Epithelial cell of proximal tubule (primary cell): ENCODE results near the gene OS9. TPM values are rescaled to one million over a fixed set of nuclear protein-coding genes. Genes with fewer than 3 reads are reported as not detected.

ENCODE experiments used
- DNase-seq: peaks from one replicate; pipeline ENCODE4 v3.0.0-alpha.2; 2011; ENCODE audit warnings: low read depth
- H3K4me3 ChIP-seq: 2 replicates; pipeline ENCODE4 v1.5.1; 2011; ENCODE audit warnings: low read depth, mild to moderate bottlenecking, low read length
- total RNA-seq: library from RNA; depleted of rRNA; stranded (reverse); fragments of >200 nt; gene quantifications from 2 replicates; pipeline ENCODE4 v1.2.3, GENCODE V29; 2015
- TF ChIP-seq, protein P1 (sequence below): conservative IDR thresholded peaks from 2 replicates; pipeline ENCODE4 v1.5.1; 2012; ENCODE audit warnings: low read depth, mild to moderate bottlenecking, low read length

The OS9 gene
- total RNA-seq, 1 donor from 2014 or later: 101 TPM

DNA sequence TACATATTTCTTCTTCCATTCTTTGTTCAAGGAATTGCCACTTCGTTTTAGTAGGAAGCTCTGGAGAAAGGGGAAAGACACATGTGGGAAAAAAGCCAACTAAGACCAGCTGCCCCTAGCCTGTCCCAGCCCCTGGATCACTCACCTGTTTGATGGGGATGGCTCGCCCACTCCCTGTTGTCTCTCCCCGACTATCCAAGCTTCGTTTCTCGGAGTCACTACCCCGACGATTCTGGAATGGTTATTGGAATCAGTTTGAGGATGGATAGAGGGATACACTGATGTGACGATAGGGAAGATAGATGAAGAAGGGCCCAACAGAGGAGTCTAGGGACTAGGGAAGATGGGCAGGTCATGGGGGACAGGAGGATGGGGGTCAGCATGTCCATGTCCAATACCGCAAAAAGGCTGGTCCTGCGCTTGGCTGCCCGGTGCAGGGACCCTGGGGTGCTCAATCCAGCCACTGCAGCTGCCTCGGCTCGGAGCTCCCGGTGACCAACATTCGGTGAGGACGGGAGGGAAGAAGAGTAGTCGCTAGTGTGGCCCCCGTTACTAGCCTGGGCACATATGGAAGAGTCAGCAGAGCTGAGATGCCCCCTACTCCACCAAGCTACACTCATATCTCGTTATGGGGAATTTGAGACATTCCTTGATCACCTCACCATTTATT, 37.6 kb downstream of the OS9 start:
- TF ChIP-seq, protein P1, sequence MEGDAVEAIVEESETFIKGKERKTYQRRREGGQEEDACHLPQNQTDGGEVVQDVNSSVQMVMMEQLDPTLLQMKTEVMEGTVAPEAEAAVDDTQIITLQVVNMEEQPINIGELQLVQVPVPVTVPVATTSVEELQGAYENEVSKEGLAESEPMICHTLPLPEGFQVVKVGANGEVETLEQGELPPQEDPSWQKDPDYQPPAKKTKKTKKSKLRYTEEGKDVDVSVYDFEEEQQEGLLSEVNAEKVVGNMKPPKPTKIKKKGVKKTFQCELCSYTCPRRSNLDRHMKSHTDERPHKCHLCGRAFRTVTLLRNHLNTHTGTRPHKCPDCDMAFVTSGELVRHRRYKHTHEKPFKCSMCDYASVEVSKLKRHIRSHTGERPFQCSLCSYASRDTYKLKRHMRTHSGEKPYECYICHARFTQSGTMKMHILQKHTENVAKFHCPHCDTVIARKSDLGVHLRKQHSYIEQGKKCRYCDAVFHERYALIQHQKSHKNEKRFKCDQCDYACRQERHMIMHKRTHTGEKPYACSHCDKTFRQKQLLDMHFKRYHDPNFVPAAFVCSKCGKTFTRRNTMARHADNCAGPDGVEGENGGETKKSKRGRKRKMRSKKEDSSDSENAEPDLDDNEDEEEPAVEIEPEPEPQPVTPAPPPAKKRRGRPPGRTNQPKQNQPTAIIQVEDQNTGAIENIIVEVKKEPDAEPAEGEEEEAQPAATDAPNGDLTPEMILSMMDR: no peak
- DNase-seq: no peak

DNA sequence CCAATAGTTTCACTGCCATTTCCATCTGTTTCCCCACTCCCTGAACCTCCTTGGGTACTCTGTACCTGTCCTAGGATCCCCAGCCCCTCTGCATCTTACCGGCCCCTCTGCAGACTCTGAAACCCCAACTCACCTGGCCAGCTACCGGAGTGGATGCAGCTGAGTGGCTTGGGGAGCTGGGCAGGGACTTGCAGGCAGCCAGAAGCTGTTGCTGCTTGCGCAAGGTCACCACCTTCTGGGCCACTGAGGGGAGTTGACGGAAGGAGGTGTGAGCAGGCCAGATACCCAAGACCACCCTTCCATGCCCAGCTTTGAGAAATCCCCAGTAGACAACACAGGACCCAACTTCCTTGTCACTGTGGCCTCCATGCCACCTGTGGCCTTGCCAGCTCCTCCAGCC, 38.3 kb downstream of the OS9 start:
- DNase-seq: no peak
- TF ChIP-seq, protein P1: no peak
- H3K4me3 ChIP-seq: no peak overlapping the region

More for the DNA sequence above, 37.6 kb downstream of the OS9 start:
- H3K4me3 ChIP-seq: no peak overlapping the region

DNA sequence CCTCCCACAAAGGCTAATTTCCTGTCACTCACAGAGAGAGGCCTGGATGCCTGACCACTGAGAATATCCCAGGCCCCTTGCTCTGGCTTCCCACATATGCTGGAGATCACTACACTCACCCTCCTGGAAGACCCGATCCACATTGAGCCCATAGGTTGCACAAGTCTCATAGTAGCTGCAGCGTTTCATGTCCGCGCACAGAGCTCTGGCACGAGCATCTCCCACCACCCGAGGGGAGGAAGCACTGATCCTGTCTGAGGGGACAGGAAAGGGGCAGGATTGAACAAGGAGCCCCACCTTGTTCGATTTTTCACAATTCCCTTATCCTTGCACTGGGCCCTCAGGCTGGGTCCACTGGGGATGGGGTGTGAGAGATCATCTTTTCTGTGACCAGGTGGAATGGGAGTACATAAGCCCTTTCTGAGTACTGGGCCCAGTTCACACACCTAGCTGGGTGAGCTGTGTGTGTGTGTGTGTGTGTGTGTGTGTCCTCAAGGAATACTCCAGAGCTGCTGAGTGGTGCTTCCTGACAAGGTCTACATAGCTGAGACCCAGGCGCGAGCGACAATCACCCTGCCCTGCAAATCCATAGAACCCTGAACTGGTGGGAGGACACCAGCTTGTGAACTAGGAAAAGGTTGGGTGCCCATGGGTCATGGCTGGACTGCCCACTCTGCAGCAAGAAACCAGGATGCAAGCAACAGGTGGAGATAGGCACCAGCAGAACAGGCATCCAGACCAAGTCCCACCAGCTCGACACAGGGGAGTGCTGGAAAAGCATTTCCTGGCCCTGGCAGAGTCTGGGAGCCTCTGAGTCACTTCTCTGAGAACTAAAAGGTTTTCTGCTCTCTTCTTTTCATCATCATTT, 39.0 kb downstream of the OS9 start:
- H3K4me3 ChIP-seq: no peak overlapping the region
- TF ChIP-seq, protein P1: no peak
- DNase-seq: no peak

DNA sequence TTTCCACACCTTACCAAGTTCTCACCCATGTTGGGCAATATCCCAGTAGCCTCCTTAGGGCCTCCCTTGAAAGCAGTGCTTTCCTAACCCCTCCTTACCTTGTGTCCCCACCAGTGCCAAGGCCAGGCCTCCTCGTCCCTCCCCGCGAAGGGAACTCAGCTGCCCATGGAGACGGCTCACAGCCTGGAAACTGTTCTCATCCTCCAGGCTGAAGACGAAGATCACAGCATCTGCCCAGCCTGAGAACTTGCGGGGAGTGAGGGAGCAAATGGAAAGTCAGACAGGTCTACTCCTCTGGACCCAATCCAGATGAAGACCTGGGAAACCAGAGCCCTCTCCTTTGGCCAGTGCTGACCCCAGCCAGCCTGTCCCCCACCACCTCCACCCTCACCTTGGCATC, 40.0 kb downstream of the OS9 start:
- no peak for DNase-seq
- TF ChIP-seq, protein P1: no peak
- no peak overlapping the region for H3K4me3 ChIP-seq

DNA sequence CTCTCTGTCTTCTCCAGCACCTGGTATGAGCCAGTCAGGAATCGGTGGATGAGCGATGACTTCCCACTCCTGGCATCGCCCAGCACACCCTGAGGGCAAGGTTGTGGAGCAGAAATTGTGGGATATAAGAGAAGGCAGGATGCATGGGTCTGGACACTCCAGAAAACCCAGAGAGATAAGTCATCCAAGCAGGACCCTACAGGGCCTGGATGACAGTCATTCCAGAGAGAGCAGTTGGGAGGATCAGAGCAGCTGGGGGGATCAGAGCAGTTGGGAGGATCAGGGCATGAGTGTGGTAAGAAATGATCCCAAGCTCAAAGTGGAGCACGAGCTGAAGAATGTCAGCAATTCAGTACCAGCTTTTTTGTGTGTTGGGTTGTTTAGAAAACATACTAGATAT, 40.7 kb downstream of the OS9 start:
- H3K4me3 ChIP-seq: no peak overlapping the region
- TF ChIP-seq, protein P1: no peak
- no peak for DNase-seq

DNA sequence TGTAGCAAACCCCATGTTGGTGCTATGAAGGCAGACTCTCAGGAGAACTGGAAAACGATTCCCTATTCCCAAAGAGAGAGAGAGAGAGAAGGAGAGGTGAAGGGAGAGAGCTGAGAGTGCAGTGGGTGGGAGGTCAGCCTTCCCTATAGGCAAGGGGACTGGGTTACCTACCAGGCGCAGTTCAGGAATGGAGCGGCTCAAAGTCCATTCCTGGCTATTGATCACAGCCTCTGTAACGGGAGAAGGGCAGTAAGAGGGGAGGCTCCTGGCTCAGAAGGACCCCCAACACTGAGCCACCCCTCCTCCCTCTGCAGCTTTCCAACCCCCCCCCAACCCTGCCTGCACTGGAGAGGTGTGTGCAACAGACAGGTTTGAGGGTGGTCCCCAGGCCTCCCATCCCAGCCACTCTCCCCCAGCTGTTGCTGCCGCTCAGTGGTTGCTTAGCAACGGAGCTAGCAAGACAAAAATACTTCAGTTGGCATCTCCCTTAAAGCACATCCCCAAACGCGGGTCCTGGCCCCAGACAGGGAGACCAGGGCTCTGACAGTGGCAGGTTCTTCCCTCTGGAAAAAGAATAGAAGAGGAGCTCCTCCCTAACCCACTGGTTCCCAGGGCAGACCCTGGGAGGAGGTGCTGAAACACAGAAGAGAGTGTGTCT, 41.4 kb downstream of the OS9 start:
- no peak overlapping the region for H3K4me3 ChIP-seq
- DNase-seq: no peak
- TF ChIP-seq, protein P1: no peak
